HTR-8/SVneo (cell line): ENCODE measurements around the gene SEMA7A.
"Not testable (repeated sequence)": the region's sequence is repeated elsewhere in the genome, so short reads cannot be mapped to it uniquely, and the experiment has no call there.

Source experiments
- DNase-seq: peaks from one replicate; pipeline ENCODE4 v3.0.0; 2011; ENCODE audit warnings: low spot score, mixed read lengths; ENCODE audit not compliant: insufficient read length
- FAIRE-seq: peaks from 2 replicates; lab custom pipeline; 2011; peaks lifted over from hg19 to GRCh38; lab: Jason Lieb, UNC

SEMA7A gene

GRCh38 chr15:74390647-74391288 lies 43.0 kb downstream of the SEMA7A start:
- FAIRE-seq, result no peak
- DNase-seq, result no peak

GRCh38 chr15:74390049-74390646 lies 43.6 kb downstream of the SEMA7A start:
- not testable (repeated sequence) for FAIRE-seq, DNase-seq

- DNase-seq (no peak), FAIRE-seq (no peak)
Measured at GRCh38 chr15:74389241-74390048, 44.3 kb downstream of the SEMA7A start.

- FAIRE-seq, result no peak
- DNase-seq, result no peak
Measured at GRCh38 chr15:74388363-74388951, 45.3 kb downstream of the SEMA7A start.

GRCh38 chr15:74387621-74388362 lies 46.0 kb downstream of the SEMA7A start:
- DNase-seq, result no peak
- FAIRE-seq, result no peak

- FAIRE-seq (no peak), DNase-seq (no peak)
Measured at GRCh38 chr15:74387141-74387541, 46.6 kb downstream of the SEMA7A start.

- FAIRE-seq (no peak), DNase-seq (no peak)
Measured at GRCh38 chr15:74386496-74387140, 47.1 kb downstream of the SEMA7A start.

- DNase-seq, result no peak
- no peak for FAIRE-seq
Measured at GRCh38 chr15:74385733-74386132, 48.0 kb downstream of the SEMA7A start.

- DNase-seq, result no peak
- no peak for FAIRE-seq
Measured at GRCh38 chr15:74384881-74385643, 48.7 kb downstream of the SEMA7A start.

GRCh38 chr15:74384566-74384880 lies 49.2 kb downstream of the SEMA7A start:
- no peak for FAIRE-seq
- DNase-seq, result no peak

GRCh38 chr15:74383695-74384565 lies 49.8 kb downstream of the SEMA7A start:
- DNase-seq (no peak), FAIRE-seq (no peak)

- DNase-seq (no peak), FAIRE-seq (no peak)
Measured at GRCh38 chr15:74383286-74383685, 50.5 kb downstream of the SEMA7A start.

GRCh38 chr15:74382004-74382816 lies 51.5 kb downstream of the SEMA7A start:
- FAIRE-seq, result no peak
- peak; percentile 91 for DNase-seq

- FAIRE-seq, result no peak
Measured at GRCh38 chr15:74381481-74381880, 52.3 kb downstream of the SEMA7A start.

GRCh38 chr15:74381190-74381453 lies 52.6 kb downstream of the SEMA7A start:
- FAIRE-seq (no peak), DNase-seq (no peak)

More at GRCh38 chr15:74381481-74381880, 52.3 kb downstream of the SEMA7A start:
- DNase-seq, result no peak

- DNase-seq (no peak), FAIRE-seq (no peak)
Measured at GRCh38 chr15:74380361-74381189, 53.2 kb downstream of the SEMA7A start.

GRCh38 chr15:74378848-74379247 lies 54.9 kb downstream of the SEMA7A start:
- no peak for DNase-seq
- FAIRE-seq, result no peak
